Prostate gland (tissue), 2 donors: Measurements from ENCODE around the gene GJB5.

Experiments used
- POLR2A ChIP-seq: fragments of 450-650 bp; IDR thresholded peaks from one replicate; pipeline ENCODE4 v1.6.1; 2016; ENCODE audit warnings: antibody characterized with exemption, mild to moderate bottlenecking
- POLR2AphosphoS5 ChIP-seq: sonication (generic); formaldehyde crosslinking; IDR thresholded peaks from one replicate; pipeline ENCODE4 v1.6.1; 2017; ENCODE audit warnings: antibody characterized with exemption
- TF ChIP-seq, protein P1 (sequence below), 4 experiments: fragments of 200-600 bp in 2 of 4; fragments of 450-650 bp in 2 of 4; sonication (generic) in 2 of 4; IDR thresholded peaks; 1 replicate in 3 of 4; 2 replicates in 1 of 4; pipeline ENCODE4 v1.5.1; 2016 to 2019; ENCODE audit warnings: antibody characterized with exemption in 4 of 4, mild to moderate bottlenecking in 2 of 4, moderate library complexity in 2 of 4

DNA sequence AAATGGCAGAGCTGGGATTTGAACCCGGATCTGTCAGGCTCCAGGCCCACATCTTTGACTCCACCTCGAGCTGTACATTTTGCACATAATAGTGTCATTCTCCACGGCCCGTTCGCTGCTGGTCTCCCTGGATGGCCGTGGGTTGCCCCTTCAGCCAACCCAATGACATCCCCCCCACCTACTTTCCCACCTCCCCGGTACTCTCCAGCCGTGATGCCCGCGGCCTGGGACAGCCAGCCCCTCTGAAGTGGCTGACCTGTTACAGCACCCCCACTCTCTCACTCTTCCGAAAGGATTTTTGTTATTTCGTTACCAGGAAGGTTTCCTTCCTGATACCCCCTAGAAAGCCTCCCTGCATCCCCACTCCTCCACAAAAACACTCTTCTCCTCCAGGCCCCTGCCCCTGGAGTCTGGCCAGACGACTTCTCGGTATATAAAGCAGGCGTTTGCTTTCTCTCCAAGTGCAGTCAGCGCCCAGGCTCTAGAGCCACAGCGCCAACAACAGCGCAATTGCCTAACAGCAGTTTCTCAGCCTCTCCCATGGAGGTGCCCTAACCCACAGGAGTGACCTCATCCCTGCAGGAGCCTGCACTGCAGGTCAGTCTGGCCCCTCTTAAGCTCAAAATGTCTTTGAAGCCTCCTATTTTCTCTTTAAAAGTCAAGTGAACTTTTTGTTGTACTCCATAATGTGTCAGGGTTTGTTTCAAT, 14.5 kb upstream of the GJB5 start:
- TF ChIP-seq POLR2AphosphoS5 (no peak), POLR2A (no peak)
- TF ChIP-seq, protein P1, sequence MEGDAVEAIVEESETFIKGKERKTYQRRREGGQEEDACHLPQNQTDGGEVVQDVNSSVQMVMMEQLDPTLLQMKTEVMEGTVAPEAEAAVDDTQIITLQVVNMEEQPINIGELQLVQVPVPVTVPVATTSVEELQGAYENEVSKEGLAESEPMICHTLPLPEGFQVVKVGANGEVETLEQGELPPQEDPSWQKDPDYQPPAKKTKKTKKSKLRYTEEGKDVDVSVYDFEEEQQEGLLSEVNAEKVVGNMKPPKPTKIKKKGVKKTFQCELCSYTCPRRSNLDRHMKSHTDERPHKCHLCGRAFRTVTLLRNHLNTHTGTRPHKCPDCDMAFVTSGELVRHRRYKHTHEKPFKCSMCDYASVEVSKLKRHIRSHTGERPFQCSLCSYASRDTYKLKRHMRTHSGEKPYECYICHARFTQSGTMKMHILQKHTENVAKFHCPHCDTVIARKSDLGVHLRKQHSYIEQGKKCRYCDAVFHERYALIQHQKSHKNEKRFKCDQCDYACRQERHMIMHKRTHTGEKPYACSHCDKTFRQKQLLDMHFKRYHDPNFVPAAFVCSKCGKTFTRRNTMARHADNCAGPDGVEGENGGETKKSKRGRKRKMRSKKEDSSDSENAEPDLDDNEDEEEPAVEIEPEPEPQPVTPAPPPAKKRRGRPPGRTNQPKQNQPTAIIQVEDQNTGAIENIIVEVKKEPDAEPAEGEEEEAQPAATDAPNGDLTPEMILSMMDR (IDR thresholded peaks at IDR 0.05), result no peak
